MM.1S (cell line): ENCODE results near the gene TAPBP.
"Not testable (repeated sequence)": the region's sequence is repeated elsewhere in the genome, so short reads cannot be mapped to it uniquely, and the experiment has no call there.

Experiments
- EZH2 ChIP-seq: fragments of 300-600 bp; sonication (generic); optimal IDR thresholded peaks from 2 replicates; pipeline ENCODE3; 2017; ENCODE audit warnings: low read depth, mild to moderate bottlenecking, antibody characterized with exemption, low read length, mixed read lengths
- EZH2phosphoT487 ChIP-seq: fragments of 300-600 bp; sonication (generic); IDR thresholded peaks from 2 replicates; pipeline ENCODE4 v1.6.1; 2018; ENCODE audit warnings: antibody characterized with exemption, low read length
- TF ChIP-seq, protein P1 (sequence below): fragments of 300-600 bp; sonication (generic); IDR thresholded peaks from 2 replicates; pipeline ENCODE4 v1.5.1; 2016; ENCODE audit warnings: antibody characterized with exemption, low read length, mixed read lengths

DNA sequence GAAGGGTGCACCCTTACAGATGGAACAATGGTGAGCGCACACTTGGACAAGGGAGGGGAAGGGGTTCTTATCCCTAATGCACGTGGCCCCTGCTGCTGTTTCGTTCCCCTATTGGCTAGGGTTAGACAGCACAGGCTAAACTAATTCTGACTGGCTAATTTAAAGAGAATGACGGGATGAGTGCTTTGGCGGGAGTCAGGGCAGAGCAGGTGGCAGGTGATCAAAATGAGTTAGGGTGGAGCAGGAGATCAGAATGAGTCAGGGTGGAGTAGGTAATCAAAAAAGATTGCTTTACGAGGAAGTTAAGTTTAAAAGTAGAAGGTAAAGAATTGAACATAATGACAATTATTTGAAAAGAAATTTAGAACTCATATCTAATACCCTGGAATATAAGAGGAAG is 42.0 kb upstream of the TAPBP start:
- TF ChIP-seq, protein P1, sequence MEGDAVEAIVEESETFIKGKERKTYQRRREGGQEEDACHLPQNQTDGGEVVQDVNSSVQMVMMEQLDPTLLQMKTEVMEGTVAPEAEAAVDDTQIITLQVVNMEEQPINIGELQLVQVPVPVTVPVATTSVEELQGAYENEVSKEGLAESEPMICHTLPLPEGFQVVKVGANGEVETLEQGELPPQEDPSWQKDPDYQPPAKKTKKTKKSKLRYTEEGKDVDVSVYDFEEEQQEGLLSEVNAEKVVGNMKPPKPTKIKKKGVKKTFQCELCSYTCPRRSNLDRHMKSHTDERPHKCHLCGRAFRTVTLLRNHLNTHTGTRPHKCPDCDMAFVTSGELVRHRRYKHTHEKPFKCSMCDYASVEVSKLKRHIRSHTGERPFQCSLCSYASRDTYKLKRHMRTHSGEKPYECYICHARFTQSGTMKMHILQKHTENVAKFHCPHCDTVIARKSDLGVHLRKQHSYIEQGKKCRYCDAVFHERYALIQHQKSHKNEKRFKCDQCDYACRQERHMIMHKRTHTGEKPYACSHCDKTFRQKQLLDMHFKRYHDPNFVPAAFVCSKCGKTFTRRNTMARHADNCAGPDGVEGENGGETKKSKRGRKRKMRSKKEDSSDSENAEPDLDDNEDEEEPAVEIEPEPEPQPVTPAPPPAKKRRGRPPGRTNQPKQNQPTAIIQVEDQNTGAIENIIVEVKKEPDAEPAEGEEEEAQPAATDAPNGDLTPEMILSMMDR: not testable (repeated sequence)
- TF ChIP-seq EZH2phosphoT487, EZH2: not testable (repeated sequence)
